Activated CD8-positive, alpha-beta T cell treated with anti-CD3 and anti-CD28 coated beads for 36 hours (primary cell): ENCODE measurements around the gene ZC3H18. TPM values are rescaled to one million over a fixed set of nuclear protein-coding genes. Genes with fewer than 3 reads are reported as not detected.

Source experiments
- ATAC-seq: fragments of 200-7000 bp; cut with Tn5 transposase; one replicate; pipeline ENCODE4 v1.10.0; 2021; ENCODE audit warnings: mild to moderate bottlenecking, moderate library complexity
- CTCF ChIA-PET: fragments of 350-600 bp; sonication (Branson Sonifier 250); formaldehyde crosslinking; loops from one replicate; lab custom pipeline; 2021; ENCODE audit warnings: antibody characterized with exemption; lab: Charles Lee
- POLR2A ChIA-PET: fragments of 350-600 bp; sonication (Branson Sonifier 250); formaldehyde crosslinking; loops from one replicate; lab custom pipeline; 2021; ENCODE audit warnings: antibody characterized with exemption; lab: Charles Lee
- DNase-seq: peaks from one replicate; pipeline ENCODE4 v3.0.0-alpha.2; 2020
- H3K27ac Mint-ChIP-seq: one replicate; pipeline ENCODE4 v1.8.0; 2021; ENCODE audit warnings: mild to moderate bottlenecking, mixed read lengths
- H3K27me3 Mint-ChIP-seq: one replicate; pipeline ENCODE4 v1.8.0; 2021; ENCODE audit warnings: mixed read lengths
- H3K36me3 Mint-ChIP-seq: one replicate; pipeline ENCODE4 v1.8.0; 2021; ENCODE audit warnings: low read depth, mixed read lengths
- H3K4me1 Mint-ChIP-seq: one replicate; pipeline ENCODE4 v1.8.0; 2021; ENCODE audit warnings: low read depth, mixed read lengths
- H3K4me3 Mint-ChIP-seq: one replicate; pipeline ENCODE4 v1.8.0; 2021; ENCODE audit warnings: mild to moderate bottlenecking, moderate library complexity, mixed read lengths
- H3K9me3 Mint-ChIP-seq: one replicate; pipeline ENCODE4 v1.8.0; 2021; ENCODE audit warnings: mixed read lengths
- intact Hi-C: fragments of 100-400 bp; cut with micrococcal nuclease; formaldehyde crosslinking; loops from one replicate; pipeline ENCODE4 v1.10.0; 2022
- total RNA-seq, 2 experiments: library from RNA; stranded (reverse); gene quantifications; one replicate each; pipeline ENCODE4 v1.2.3, GENCODE V29; 2021
- TF ChIP-seq, protein P1 (sequence below): fragments of 200-600 bp; IDR thresholded peaks from one replicate; pipeline ENCODE4 v1.8.0; 2022; ENCODE audit warnings: antibody characterized with exemption, mild to moderate bottlenecking

The ZC3H18 gene
- total RNA-seq, 2 experiments from 2014 or later: 67.7 to 73.5 TPM

- no peak for ATAC-seq
- TF ChIP-seq, protein P1, sequence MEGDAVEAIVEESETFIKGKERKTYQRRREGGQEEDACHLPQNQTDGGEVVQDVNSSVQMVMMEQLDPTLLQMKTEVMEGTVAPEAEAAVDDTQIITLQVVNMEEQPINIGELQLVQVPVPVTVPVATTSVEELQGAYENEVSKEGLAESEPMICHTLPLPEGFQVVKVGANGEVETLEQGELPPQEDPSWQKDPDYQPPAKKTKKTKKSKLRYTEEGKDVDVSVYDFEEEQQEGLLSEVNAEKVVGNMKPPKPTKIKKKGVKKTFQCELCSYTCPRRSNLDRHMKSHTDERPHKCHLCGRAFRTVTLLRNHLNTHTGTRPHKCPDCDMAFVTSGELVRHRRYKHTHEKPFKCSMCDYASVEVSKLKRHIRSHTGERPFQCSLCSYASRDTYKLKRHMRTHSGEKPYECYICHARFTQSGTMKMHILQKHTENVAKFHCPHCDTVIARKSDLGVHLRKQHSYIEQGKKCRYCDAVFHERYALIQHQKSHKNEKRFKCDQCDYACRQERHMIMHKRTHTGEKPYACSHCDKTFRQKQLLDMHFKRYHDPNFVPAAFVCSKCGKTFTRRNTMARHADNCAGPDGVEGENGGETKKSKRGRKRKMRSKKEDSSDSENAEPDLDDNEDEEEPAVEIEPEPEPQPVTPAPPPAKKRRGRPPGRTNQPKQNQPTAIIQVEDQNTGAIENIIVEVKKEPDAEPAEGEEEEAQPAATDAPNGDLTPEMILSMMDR: no peak
- intact Hi-C loops: no loop called here
- ChIA-PET POLR2A (interaction anchor here (0.7 to 1.1 kb wide), 2 partner anchors 10 to 11 kb away, joined by 3 read pairs; no protein-coding TSS in a partner anchor), CTCF (no interaction called here)
- Mint-ChIP-seq H3K4me1 (peaks cover 16% of the 10 kb centered on the region), H3K4me3 (no peak overlapping the region), H3K36me3 (peaks cover 6% of the 10 kb centered on the region), H3K27ac (no peak overlapping the region), H3K27me3 (no peaks in the 10 kb centered on the region), H3K9me3 (peaks cover 7% of the 10 kb centered on the region)
- DNase-seq: no peak
Measured at GRCh38 chr16:88545781-88546180, 24.4 kb upstream of the ZC3H18 start.

DNA sequence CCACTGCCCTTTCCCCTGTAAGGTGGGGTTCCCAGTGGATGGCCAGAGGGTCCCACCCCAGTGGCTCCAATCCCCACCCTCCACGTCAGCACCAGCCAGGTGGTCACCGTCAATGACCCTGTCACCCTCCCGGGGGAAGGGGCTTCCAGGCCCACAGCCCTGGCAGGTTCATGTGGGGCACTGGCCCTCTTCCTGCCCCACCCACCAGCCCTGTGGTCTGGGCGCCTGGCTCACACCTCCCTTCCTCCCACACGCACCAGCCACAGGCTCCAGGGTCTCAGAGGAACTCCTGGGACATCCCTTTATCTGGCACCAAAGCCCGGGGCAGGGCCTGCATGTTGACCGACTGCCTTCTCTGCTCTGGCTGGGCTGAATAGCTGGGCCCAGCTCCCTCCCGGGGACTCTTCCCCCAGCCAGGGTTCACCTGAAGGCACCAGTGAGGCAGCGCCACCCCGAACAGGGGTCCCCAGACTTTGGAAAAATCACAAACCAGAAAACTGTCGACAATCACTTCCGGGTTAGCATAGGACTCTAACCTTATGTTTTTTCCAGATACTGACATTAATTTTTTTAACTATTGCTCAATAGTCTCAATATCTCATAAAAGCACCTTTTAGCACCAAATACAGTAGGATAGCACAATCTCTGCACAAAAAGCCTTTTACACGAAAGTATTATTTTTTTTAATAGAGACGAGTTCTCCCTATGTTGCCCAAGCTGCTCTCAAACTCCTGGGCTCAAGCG is 21.9 kb upstream of the ZC3H18 start:
- peaks cover 23% of the 10 kb centered on the region for H3K4me1 Mint-ChIP-seq
- TF ChIP-seq, protein P1: no peak
- ChIA-PET CTCF (interaction anchor here (0.9 to 3.0 kb wide), 3 partner anchors 11 to 110 kb away, joined by 3 to 14 read pairs (median 3); no protein-coding TSS in a partner anchor), POLR2A (no interaction called here)
- intact Hi-C loops: no loop called here
- ATAC-seq (no peak), DNase-seq (no peak)
- H3K27ac Mint-ChIP-seq: no peak overlapping the region
- H3K4me3 Mint-ChIP-seq: no peak overlapping the region
- H3K9me3 Mint-ChIP-seq: peaks cover 4% of the 10 kb centered on the region
- H3K27me3 Mint-ChIP-seq: no peaks in the 10 kb centered on the region
- H3K36me3 Mint-ChIP-seq: peaks cover 4% of the 10 kb centered on the region

- H3K27ac Mint-ChIP-seq: no peak overlapping the region
- H3K4me1 Mint-ChIP-seq: peaks cover 23% of the 10 kb centered on the region
- ATAC-seq (no peak), DNase-seq (no peak)
- H3K36me3 Mint-ChIP-seq: no peaks in the 10 kb centered on the region
- H3K27me3 Mint-ChIP-seq: no peaks in the 10 kb centered on the region
- no peaks in the 10 kb centered on the region for H3K9me3 Mint-ChIP-seq
- intact Hi-C loops: no loop called here
- H3K4me3 Mint-ChIP-seq: no peak overlapping the region
- CTCF ChIA-PET: interaction anchor here (0.9 to 3.0 kb wide), 3 partner anchors 10 to 111 kb away, joined by 3 to 14 read pairs (median 3); no protein-coding TSS in a partner anchor
- TF ChIP-seq, protein P1: no peak
- POLR2A ChIA-PET: interaction anchor here (1.0 to 1.6 kb wide), 2 partner anchors 12 to 575 kb away, joined by 3 to 5 read pairs; no protein-coding TSS in a partner anchor
Measured at GRCh38 chr16:88548985-88549384, 21.2 kb upstream of the ZC3H18 start.

- CTCF ChIA-PET: interaction anchor here (1.2 to 3.0 kb wide), 4 partner anchors 11 to 112 kb away, joined by 3 to 14 read pairs (median 4); partner anchors contain the start of gene ZC3H18
- Mint-ChIP-seq H3K4me3 (peak overlapping the region; percentile 55), H3K36me3 (no peaks in the 10 kb centered on the region), H3K9me3 (no peaks in the 10 kb centered on the region), H3K27ac (peak overlapping the region; percentile 89), H3K27me3 (no peaks in the 10 kb centered on the region), H3K4me1 (peaks cover 23% of the 10 kb centered on the region)
- peak; percentile 40 for ATAC-seq
- POLR2A ChIA-PET: interaction anchor here (0.5 to 1.6 kb wide), 3 partner anchors 11 to 739 kb away, joined by 3 to 5 read pairs (median 3); no protein-coding TSS in a partner anchor
- TF ChIP-seq, protein P1: no peak
- intact Hi-C loops: no loop called here
- peak; percentile 21 for DNase-seq
Measured at GRCh38 chr16:88549671-88550245, 20.4 kb upstream of the ZC3H18 start.
